Effector memory CD4-positive, alpha-beta T cell (primary cell): ENCODE results near the gene SLC27A1.
"Not testable (repeated sequence)": the region's sequence is repeated elsewhere in the genome, so short reads cannot be mapped to it uniquely, and the experiment has no call there.

Source experiments
- DNase-seq, 3 donors: peaks; one replicate each; pipeline ENCODE4 v3.0.0-alpha.2; 2020
- H3K27ac ChIP-seq: 2 replicates; pipeline ENCODE4 v1.7.0; 2013; ENCODE audit warnings: mild to moderate bottlenecking, low read length, moderate library complexity; ENCODE audit not compliant: insufficient read depth, poor library complexity, severe bottlenecking
- H3K27me3 ChIP-seq: replicated peaks from 2 replicates; pipeline ENCODE4 v1.7.0; 2013; ENCODE audit warnings: mild to moderate bottlenecking, low read length; ENCODE audit not compliant: insufficient read depth, control insufficient read depth, poor library complexity, severe bottlenecking
- H3K36me3 ChIP-seq: 2 replicates; pipeline ENCODE4 v1.7.0; 2013; ENCODE audit warnings: mild to moderate bottlenecking, low read length, moderate library complexity; ENCODE audit not compliant: control insufficient read depth, insufficient read depth
- H3K4me1 ChIP-seq: 2 replicates; pipeline ENCODE4 v1.7.0; 2013; ENCODE audit warnings: low read length, mild to moderate bottlenecking; ENCODE audit not compliant: control insufficient read depth, insufficient read depth, poor library complexity, severe bottlenecking
- H3K4me3 ChIP-seq: 2 replicates; pipeline ENCODE4 v1.7.0; 2013; ENCODE audit warnings: low read length, low read depth, mild to moderate bottlenecking; ENCODE audit not compliant: insufficient read depth, poor library complexity, severe bottlenecking
- H3K9me3 ChIP-seq: 2 replicates; pipeline ENCODE4 v1.7.0; 2013; ENCODE audit warnings: mild to moderate bottlenecking, low read length, moderate library complexity; ENCODE audit not compliant: control insufficient read depth

The SLC27A1 gene

GRCh38 chr19:17511724-17512573 lies 41.6 kb downstream of the SLC27A1 start:
- Histone ChIP-seq H3K36me3 (no peaks in the 10 kb centered on the region), H3K27me3 (no peaks in the 10 kb centered on the region), H3K4me3 (peak overlapping the region; percentile 74)

DNA sequence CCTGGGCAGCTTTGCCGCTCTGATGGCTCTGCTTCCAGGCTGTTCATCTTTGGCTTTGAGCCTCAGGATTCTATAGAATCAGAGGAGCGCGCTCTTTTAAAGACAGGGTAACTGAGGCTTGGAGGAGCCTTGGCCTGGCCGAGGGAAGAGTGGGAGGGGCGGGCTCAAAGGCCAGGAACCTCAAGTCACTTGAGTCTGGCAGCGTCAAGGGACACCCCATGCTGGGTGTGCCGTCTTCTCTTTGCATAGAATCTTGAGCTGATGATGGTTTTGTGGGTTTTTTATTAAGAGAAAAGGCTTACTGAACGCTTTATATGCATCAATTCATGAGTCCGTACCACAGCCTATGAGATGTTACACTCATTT lies 42.2 kb downstream of the SLC27A1 start:
- peak overlapping the region; percentile 92 for H3K27ac ChIP-seq

More at GRCh38 chr19:17511724-17512573, 41.6 kb downstream of the SLC27A1 start:
- peaks cover 16% of the 10 kb centered on the region for H3K4me1 ChIP-seq
- no peaks in the 10 kb centered on the region for H3K9me3 ChIP-seq
- DNase-seq: peak; percentile 71 to 75 (median 74)
- peak overlapping the region; percentile 92 for H3K27ac ChIP-seq

GRCh38 chr19:17515408-17516149 lies 45.3 kb downstream of the SLC27A1 start:
- no peaks in the 10 kb centered on the region for H3K27me3 ChIP-seq
- H3K4me3 ChIP-seq: no peak overlapping the region
- H3K4me1 ChIP-seq: peaks cover 10% of the 10 kb centered on the region
- H3K9me3 ChIP-seq: peaks cover 9% of the 10 kb centered on the region
- H3K36me3 ChIP-seq: peaks cover 12% of the 10 kb centered on the region
- DNase-seq: no peak
- H3K27ac ChIP-seq: no peak overlapping the region

More for the DNA sequence above, 42.2 kb downstream of the SLC27A1 start:
- Histone ChIP-seq H3K9me3 (peaks cover 5% of the 10 kb centered on the region), H3K4me3 (peak overlapping the region; percentile 74), H3K36me3 (peaks cover 6% of the 10 kb centered on the region), H3K4me1 (peaks cover 16% of the 10 kb centered on the region), H3K27me3 (no peaks in the 10 kb centered on the region)
- no peak for DNase-seq

GRCh38 chr19:17517898-17518297 lies 47.6 kb downstream of the SLC27A1 start:
- Histone ChIP-seq H3K9me3 (peaks cover 9% of the 10 kb centered on the region), H3K4me3 (no peak overlapping the region), H3K27me3 (no peaks in the 10 kb centered on the region), H3K36me3 (peaks cover 12% of the 10 kb centered on the region), H3K4me1 (peaks cover 4% of the 10 kb centered on the region), H3K27ac (no peak overlapping the region)
- DNase-seq: no peak

DNA sequence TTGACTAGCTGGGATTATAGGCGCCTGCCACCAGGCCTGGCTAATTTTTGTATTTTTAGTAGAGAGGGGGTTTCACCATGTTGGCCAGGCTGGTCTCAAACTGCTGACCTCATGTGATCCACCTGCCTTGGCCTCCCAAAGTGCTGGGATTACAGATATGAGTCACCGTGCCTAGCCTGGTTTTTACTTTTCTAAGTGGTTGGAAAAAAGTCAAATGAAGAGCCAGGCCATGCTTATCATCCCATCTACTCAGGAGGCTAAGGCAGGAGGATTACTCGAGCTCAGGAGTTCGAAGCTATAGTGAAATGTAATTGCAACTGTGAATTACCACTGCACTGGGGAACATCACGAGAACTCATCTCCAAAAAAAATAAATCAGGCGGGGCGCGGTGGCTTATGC lies 48.3 kb downstream of the SLC27A1 start:
- not testable (repeated sequence) for DNase-seq, H3K27ac ChIP-seq, H3K9me3 ChIP-seq, H3K27me3 ChIP-seq, H3K4me3 ChIP-seq
- Histone ChIP-seq H3K4me1 (peaks cover 11% of the 10 kb centered on the region), H3K36me3 (peaks cover 12% of the 10 kb centered on the region)

DNA sequence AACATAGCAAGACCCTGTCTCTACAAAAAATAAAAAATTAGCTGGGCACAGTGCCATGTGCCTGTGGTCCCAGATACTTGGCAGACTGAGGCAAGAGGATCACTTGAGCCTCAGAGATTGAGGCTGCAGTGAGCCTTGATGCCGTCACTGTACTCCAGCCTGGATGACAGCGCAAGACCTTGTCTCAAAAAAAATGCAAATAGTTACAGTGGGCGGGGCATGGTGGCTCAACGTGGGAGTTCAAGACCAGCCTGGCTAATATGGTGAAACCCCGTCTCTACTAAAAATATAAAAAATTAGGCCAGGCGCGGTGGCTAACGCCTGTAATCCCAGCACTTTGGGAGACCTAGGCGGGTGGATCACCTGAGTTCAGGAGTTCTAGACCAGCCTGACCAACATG lies 49.6 kb downstream of the SLC27A1 start:
- peaks cover 12% of the 10 kb centered on the region for H3K36me3 ChIP-seq
- H3K27ac ChIP-seq: no peak overlapping the region
- peaks cover 15% of the 10 kb centered on the region for H3K4me1 ChIP-seq
- no peak for DNase-seq
- H3K27me3 ChIP-seq: no peaks in the 10 kb centered on the region
- no peak overlapping the region for H3K4me3 ChIP-seq
- peaks cover 9% of the 10 kb centered on the region for H3K9me3 ChIP-seq

- no peak for DNase-seq
- Histone ChIP-seq H3K4me1 (peaks cover 15% of the 10 kb centered on the region), H3K4me3 (no peak overlapping the region), H3K36me3 (peaks cover 12% of the 10 kb centered on the region), H3K27me3 (no peaks in the 10 kb centered on the region), H3K9me3 (peaks cover 9% of the 10 kb centered on the region), H3K27ac (no peak overlapping the region)
These were observed 50.5 kb downstream of the SLC27A1 start for GRCh38 chr19:17520865-17521264.

GRCh38 chr19:17522988-17523872 lies 52.9 kb downstream of the SLC27A1 start:
- Histone ChIP-seq H3K4me1 (peaks cover 20% of the 10 kb centered on the region), H3K36me3 (no peaks in the 10 kb centered on the region), H3K27ac (no peak overlapping the region), H3K27me3 (no peaks in the 10 kb centered on the region), H3K4me3 (peak overlapping the region; percentile 17), H3K9me3 (no peaks in the 10 kb centered on the region)
- DNase-seq: no peak

DNA sequence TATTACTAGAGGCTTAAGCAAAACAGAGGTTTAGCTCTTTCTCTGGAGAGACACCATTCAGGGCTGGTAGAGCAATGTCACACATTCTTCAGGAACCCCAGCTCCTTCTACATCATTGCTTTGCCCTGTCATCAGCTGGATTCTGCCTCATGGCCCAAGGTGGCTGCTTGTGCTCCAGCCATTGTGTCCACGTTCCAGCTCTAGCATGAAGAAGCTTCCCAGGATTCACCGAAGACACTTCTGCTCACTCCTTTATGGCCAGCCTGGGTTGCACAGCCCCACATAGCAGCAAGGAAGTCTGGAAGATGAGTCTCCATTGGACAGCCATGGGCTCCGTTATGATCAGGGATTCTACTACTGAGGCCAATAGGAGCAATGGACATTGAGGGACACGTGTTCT lies 54.3 kb downstream of the SLC27A1 start:
- DNase-seq: no peak
- H3K36me3 ChIP-seq: no peaks in the 10 kb centered on the region
- no peaks in the 10 kb centered on the region for H3K27me3 ChIP-seq
- no peaks in the 10 kb centered on the region for H3K9me3 ChIP-seq
- no peak overlapping the region for H3K27ac ChIP-seq
- H3K4me3 ChIP-seq: no peak overlapping the region
- peaks cover 20% of the 10 kb centered on the region for H3K4me1 ChIP-seq
